HepG2 (cell line): Measurements from ENCODE around the gene ZDHHC24. TPM values are rescaled to one million over a fixed set of nuclear protein-coding genes. Genes with fewer than 3 reads are reported as not detected.

Source experiments
- ATAC-seq: fragments of 200-7000 bp; cut with Tn5 transposase; 3 replicates; pipeline ENCODE4 v1.9.1; 2020; ENCODE audit warnings: mild to moderate bottlenecking, moderate library complexity
- BruUV-seq: library from RNA; stranded (reverse); fragments of 400-500 nt; replicated peaks from 2 replicates; lab custom pipeline; 2021; lab: Mats Ljungman, UMichigan
- CTCF ChIA-PET: fragments of 300-600 bp; formaldehyde crosslinking; extraction: SDS; loops from one replicate; lab custom pipeline; 2021; ENCODE audit warnings: low total read pairs, inconsistent platforms, low intra/inter-chr PET ratio; lab: Yijun Ruan, JAX
- POLR2A ChIA-PET: fragments of 350-600 bp; sonication (Branson Sonifier 250); formaldehyde crosslinking; loops from one replicate; lab custom pipeline; 2020; ENCODE audit warnings: antibody characterized with exemption, inconsistent platforms; lab: Yijun Ruan, JAX
- DNase-seq: peaks from one replicate; pipeline ENCODE4 v3.0.0-alpha.2; 2015; ENCODE audit warnings: low spot score
- FAIRE-seq: peaks from 3 replicates; lab custom pipeline; 2011; peaks lifted over from hg19 to GRCh38; lab: Jason Lieb, UNC
- H2AFZ ChIP-seq: one replicate; pipeline ENCODE4 v1.6.1; 2011; ENCODE audit warnings: low read length, inconsistent platforms
- H3K27ac ChIP-seq: fragments of 300-600 bp; 3 replicates; pipeline ENCODE4 v1.8.0; 2011; ENCODE audit warnings: mixed run types, mild to moderate bottlenecking, mixed read lengths, low read length, inconsistent platforms; ENCODE audit not compliant: insufficient read depth; ENCODE audit errors: extremely low read length
- H3K27me3 ChIP-seq, 2 experiments: fragments of 200-600 bp in 1 of 2; 2 replicates in 1 of 2; 3 replicates in 1 of 2; pipeline versions ENCODE4 v1.6.0 to v1.8.0; 2011; ENCODE audit warnings: low read length in 2 of 2, mild to moderate bottlenecking in 2 of 2, moderate library complexity in 2 of 2, inconsistent platforms in 1 of 2; ENCODE audit not compliant: insufficient read depth in 2 of 2, control insufficient read depth in 1 of 2
- H3K36me3 ChIP-seq, 2 experiments: fragments of 200-600 bp in 1 of 2; replicated peaks in 1 of 2; 2 replicates in 1 of 2; 3 replicates in 1 of 2; pipeline versions ENCODE4 v1.5.1 to v1.8.0; 2011; ENCODE audit warnings: low read length in 2 of 2, inconsistent platforms in 1 of 2; ENCODE audit not compliant: insufficient read depth in 2 of 2, control insufficient read depth in 1 of 2
- H3K4me1 ChIP-seq: 2 replicates; pipeline ENCODE4 v1.5.1; 2012; ENCODE audit warnings: low read length, inconsistent platforms; ENCODE audit not compliant: insufficient read depth
- H3K4me2 ChIP-seq: 2 replicates; pipeline ENCODE4 v1.6.0; 2011; ENCODE audit warnings: low read depth, low read length, inconsistent platforms
- H3K4me3 ChIP-seq, 3 experiments: fragments of 200-600 bp in 1 of 3; sonication (generic), shearing (Covaris generic) in 1 of 3; replicated peaks in 1 of 3; 2 replicates each; pipeline ENCODE4 v1.5.1; 2011 to 2016; ENCODE audit warnings: low read length in 3 of 3, inconsistent platforms in 2 of 3, low read depth in 2 of 3, mild to moderate bottlenecking in 2 of 3, control low read depth in 1 of 3, mixed read lengths in 1 of 3; ENCODE audit not compliant: insufficient read depth in 1 of 3
- H3K79me2 ChIP-seq: one replicate; pipeline ENCODE4 v1.6.1; 2011; ENCODE audit warnings: low read length, inconsistent platforms; ENCODE audit not compliant: insufficient read depth
- H3K9ac ChIP-seq: 2 replicates; pipeline ENCODE4 v1.6.0; 2011; ENCODE audit warnings: mild to moderate bottlenecking, low read depth, low read length, inconsistent platforms; ENCODE audit not compliant: insufficient read depth
- H3K9me3 ChIP-seq: 2 replicates; pipeline ENCODE4 v1.5.1; 2012; ENCODE audit warnings: mild to moderate bottlenecking, low read length
- H4K20me1 ChIP-seq: 2 replicates; pipeline ENCODE4 v1.6.0; 2011; ENCODE audit warnings: inconsistent platforms, mild to moderate bottlenecking, low read length, moderate library complexity; ENCODE audit not compliant: insufficient read depth
- DPF2 ChIP-seq: sonication (generic); formaldehyde crosslinking; IDR thresholded peaks from 2 replicates; pipeline ENCODE4 v1.4.0; 2020; ENCODE audit warnings: mild to moderate bottlenecking, low read depth, missing genetic modification reagents, borderline replicate concordance
- PHF20 ChIP-seq: sonication (generic); formaldehyde crosslinking; IDR thresholded peaks from 2 replicates; pipeline ENCODE4 v1.5.0; 2020; ENCODE audit warnings: mild to moderate bottlenecking, missing genetic modification reagents
- SMAD1 ChIP-seq: sonication (generic); formaldehyde crosslinking; IDR thresholded peaks from 2 replicates; pipeline ENCODE4 v1.4.0; 2020; ENCODE audit warnings: missing genetic modification reagents, low read depth, mild to moderate bottlenecking, borderline replicate concordance
- SMARCC2 ChIP-seq: fragments of 450-650 bp; IDR thresholded peaks from 2 replicates; pipeline ENCODE4 v1.6.1; 2017; ENCODE audit warnings: antibody characterized with exemption, mild to moderate bottlenecking
- ZFP37 ChIP-seq: sonication (generic); formaldehyde crosslinking; IDR thresholded peaks from 2 replicates; pipeline ENCODE4 v1.4.0; 2020; ENCODE audit warnings: missing genetic modification reagents, borderline replicate concordance
- WGBS: methylation state at CpG from one replicate; pipeline ENCODE4 v1.1.6; 2017; ENCODE audit warnings: low lambda C conversion rate; 5-methylcytosine and 5-hydroxymethylcytosine counted together
- in situ Hi-C: cut with HindIII; loops from 2 replicates; pipeline ENCODE4 v1.10.0; 2017; ENCODE audit warnings: low pct_unique_long_range_greater_than_20kb; ENCODE audit not compliant: extremely low pct_ligation_motif_present
- intact Hi-C: fragments of 100-400 bp; cut with micrococcal nuclease; formaldehyde crosslinking; loops from one replicate; pipeline ENCODE4 v1.10.0; 2022; ENCODE audit not compliant: unreplicated experiment
- polyA plus RNA-seq, 8 experiments: library from polyadenylated mRNA; depleted of rRNA in 3 of 8; stranded (reverse) in 7 of 8; unstranded in 1 of 8; fragments of >200 nt; fragmentation: Illumina TruSeq in 4 of 8; extraction: Trizol in 4 of 8; gene quantifications; 2 replicates each; pipeline versions ENCODE4 v1.2.1 to v1.2.3, GENCODE V29; 2011 to 2016; ENCODE audit warnings: low read depth in 4 of 8, missing spikeins in 1 of 8, mixed read lengths in 1 of 8; ENCODE audit not compliant: insufficient read depth in 1 of 8
- total RNA-seq, 5 experiments: library from RNA; depleted of rRNA; stranded (reverse); fragments of >200 nt; fragmentation: Illumina TruSeq; extraction: Trizol; gene quantifications; 2 replicates each; pipeline ENCODE4 v1.2.3, GENCODE V29; 2016; ENCODE audit warnings: low read depth in 1 of 5
- TF ChIP-seq, protein P1 (sequence below): sonication (generic); formaldehyde crosslinking; IDR thresholded peaks from 2 replicates; pipeline ENCODE4 v1.4.0; 2020; ENCODE audit warnings: missing genetic modification reagents
- TF ChIP-seq, protein P2 (sequence below): sonication (generic); formaldehyde crosslinking; IDR thresholded peaks from 2 replicates; pipeline ENCODE4 v1.5.0; 2020; ENCODE audit warnings: missing genetic modification reagents

The ZDHHC24 gene
- total and polyA plus RNA-seq, 2 of the 13 experiments (the other 11 are each of a cell fraction or from before 2014, with no cell fraction given), result 4.3 TPM

DNA sequence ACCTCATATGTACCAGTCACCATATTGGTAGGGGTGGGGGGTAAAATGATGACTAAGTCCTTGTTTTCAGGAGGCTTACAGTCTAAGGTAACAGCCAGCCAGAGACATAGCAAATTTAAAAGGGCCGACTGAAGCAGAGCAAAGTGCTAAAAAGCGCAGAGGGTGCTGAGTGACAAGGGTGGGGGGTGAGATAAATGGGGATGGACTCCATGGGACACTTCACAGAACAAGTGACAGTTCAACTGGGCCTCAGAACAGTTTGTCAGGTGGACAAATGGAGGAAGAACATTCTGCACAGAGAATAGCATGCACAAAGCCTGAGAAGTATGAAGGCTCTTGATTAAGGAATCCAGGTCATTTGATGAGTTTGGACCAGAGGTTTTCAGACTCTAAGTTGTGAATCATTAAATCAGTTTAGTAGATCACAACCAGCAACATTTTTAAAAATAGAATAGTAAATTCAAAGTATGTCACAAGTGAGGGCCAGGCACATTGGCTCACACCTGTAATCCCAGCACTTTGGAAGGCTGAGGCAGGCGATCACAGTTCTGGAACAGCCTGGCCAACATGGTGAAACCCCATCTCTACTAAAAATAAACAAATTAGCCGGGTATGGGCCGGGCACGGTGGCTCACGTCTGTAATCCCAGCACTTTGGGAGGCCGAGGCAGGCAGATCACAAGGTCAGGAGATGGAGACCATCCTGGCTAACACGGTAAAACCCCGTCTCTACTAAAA lies 21.4 kb downstream of the ZDHHC24 start:
- ChIA-PET POLR2A (no interaction called here), CTCF (no interaction called here)
- H3K4me1 ChIP-seq, result no peaks in the 10 kb centered on the region
- no TSS peak for BruUV-seq
- intact Hi-C loops, result no loop called here
- DNase-seq (no peak), FAIRE-seq (no peak), ATAC-seq (no peak)
- H3K4me3 ChIP-seq, result no peak overlapping the region
- no peaks in the 10 kb centered on the region for H3K27me3 ChIP-seq
- H3K36me3 ChIP-seq, result peaks cover 0 to 3% of the 10 kb centered on the region in 2 experiments; a peak in 3 of 5 replicates
- no peak overlapping the region for H3K4me2 ChIP-seq
- no peaks in the 10 kb centered on the region for H4K20me1 ChIP-seq
- H3K9ac ChIP-seq, result no peak overlapping the region
- H3K27ac ChIP-seq, result no peak overlapping the region
- in situ Hi-C loops, result no loop called here
- H2AFZ ChIP-seq, result no peak overlapping the region
- no peaks in the 10 kb centered on the region for H3K79me2 ChIP-seq
- TF ChIP-seq ZFP37 (CRISPR knock-in tag), result no peak
- TF ChIP-seq, protein P1, sequence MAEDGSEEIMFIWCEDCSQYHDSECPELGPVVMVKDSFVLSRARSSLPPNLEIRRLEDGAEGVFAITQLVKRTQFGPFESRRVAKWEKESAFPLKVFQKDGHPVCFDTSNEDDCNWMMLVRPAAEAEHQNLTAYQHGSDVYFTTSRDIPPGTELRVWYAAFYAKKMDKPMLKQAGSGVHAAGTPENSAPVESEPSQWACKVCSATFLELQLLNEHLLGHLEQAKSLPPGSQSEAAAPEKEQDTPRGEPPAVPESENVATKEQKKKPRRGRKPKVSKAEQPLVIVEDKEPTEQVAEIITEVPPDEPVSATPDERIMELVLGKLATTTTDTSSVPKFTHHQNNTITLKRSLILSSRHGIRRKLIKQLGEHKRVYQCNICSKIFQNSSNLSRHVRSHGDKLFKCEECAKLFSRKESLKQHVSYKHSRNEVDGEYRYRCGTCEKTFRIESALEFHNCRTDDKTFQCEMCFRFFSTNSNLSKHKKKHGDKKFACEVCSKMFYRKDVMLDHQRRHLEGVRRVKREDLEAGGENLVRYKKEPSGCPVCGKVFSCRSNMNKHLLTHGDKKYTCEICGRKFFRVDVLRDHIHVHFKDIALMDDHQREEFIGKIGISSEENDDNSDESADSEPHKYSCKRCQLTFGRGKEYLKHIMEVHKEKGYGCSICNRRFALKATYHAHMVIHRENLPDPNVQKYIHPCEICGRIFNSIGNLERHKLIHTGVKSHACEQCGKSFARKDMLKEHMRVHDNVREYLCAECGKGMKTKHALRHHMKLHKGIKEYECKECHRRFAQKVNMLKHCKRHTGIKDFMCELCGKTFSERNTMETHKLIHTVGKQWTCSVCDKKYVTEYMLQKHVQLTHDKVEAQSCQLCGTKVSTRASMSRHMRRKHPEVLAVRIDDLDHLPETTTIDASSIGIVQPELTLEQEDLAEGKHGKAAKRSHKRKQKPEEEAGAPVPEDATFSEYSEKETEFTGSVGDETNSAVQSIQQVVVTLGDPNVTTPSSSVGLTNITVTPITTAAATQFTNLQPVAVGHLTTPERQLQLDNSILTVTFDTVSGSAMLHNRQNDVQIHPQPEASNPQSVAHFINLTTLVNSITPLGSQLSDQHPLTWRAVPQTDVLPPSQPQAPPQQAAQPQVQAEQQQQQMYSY (CRISPR knock-in tag), result no peak
- no peak for TF ChIP-seq SMARCC2
- no peak for TF ChIP-seq SMAD1 (CRISPR knock-in tag)
- no peak for TF ChIP-seq DPF2 (CRISPR knock-in tag)
- TF ChIP-seq, protein P2, sequence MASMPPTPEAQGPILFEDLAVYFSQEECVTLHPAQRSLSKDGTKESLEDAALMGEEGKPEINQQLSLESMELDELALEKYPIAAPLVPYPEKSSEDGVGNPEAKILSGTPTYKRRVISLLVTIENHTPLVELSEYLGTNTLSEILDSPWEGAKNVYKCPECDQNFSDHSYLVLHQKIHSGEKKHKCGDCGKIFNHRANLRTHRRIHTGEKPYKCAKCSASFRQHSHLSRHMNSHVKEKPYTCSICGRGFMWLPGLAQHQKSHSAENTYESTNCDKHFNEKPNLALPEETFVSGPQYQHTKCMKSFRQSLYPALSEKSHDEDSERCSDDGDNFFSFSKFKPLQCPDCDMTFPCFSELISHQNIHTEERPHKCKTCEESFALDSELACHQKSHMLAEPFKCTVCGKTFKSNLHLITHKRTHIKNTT (CRISPR knock-in tag), result no peak
- TF ChIP-seq PHF20 (CRISPR knock-in tag), result no peak
- no peaks in the 10 kb centered on the region for H3K9me3 ChIP-seq
- WGBS, result 95% methylated on average over 10 of the region's 10 CpGs
